Erythroblast (primary cell): ENCODE measurements around the gene COG5.

Source experiments
- GATA1 ChIP-seq: IDR thresholded peaks from 2 replicates; pipeline ENCODE4 v1.6.1; 2011; ENCODE audit warnings: low read depth, mild to moderate bottlenecking, control low read depth, low read length, moderate library complexity
- POLR2A ChIP-seq: IDR thresholded peaks from 2 replicates; pipeline ENCODE4 v1.6.1; 2011; ENCODE audit warnings: mild to moderate bottlenecking, low read length

DNA sequence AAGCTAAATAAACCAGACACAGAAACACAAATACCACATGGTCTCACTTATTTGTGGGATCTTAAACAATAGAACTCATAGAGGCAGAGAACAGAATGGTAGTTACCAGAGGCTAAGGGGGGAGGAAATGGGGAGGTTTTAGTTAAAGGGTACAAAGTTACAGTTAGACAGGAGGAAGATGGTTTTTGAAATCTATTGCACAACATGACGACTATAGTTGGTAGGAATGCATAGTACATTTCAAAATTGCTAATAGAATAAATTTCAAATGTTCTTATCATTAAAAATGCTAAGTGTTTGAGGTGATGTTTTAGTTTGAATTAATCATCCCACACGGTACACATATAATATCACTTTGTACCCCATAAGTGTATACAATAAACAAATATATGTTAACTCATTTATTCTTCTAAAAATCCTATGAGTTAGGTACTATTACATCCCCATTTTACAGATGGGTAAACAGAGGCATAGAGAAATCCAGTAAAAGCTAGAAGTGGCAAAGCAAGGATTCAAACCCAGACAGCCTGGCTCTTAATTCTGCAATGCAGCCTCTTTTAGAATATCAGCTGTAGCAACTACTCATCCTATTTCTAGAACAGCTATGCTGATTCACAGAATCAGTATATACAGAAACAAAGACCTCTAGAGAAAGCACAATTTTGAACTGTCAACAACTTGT lies 344.0 kb downstream of the COG5 start:
- TF ChIP-seq POLR2A (no peak), GATA1 (no peak)
